ENCODE results near the gene DCAF16. TPM values are rescaled to one million over a fixed set of nuclear protein-coding genes. Genes with fewer than 3 reads are reported as not detected.

Gene DCAF16
- total RNA-seq, 1 donor from 2014 or later = 18.9 TPM

DNA sequence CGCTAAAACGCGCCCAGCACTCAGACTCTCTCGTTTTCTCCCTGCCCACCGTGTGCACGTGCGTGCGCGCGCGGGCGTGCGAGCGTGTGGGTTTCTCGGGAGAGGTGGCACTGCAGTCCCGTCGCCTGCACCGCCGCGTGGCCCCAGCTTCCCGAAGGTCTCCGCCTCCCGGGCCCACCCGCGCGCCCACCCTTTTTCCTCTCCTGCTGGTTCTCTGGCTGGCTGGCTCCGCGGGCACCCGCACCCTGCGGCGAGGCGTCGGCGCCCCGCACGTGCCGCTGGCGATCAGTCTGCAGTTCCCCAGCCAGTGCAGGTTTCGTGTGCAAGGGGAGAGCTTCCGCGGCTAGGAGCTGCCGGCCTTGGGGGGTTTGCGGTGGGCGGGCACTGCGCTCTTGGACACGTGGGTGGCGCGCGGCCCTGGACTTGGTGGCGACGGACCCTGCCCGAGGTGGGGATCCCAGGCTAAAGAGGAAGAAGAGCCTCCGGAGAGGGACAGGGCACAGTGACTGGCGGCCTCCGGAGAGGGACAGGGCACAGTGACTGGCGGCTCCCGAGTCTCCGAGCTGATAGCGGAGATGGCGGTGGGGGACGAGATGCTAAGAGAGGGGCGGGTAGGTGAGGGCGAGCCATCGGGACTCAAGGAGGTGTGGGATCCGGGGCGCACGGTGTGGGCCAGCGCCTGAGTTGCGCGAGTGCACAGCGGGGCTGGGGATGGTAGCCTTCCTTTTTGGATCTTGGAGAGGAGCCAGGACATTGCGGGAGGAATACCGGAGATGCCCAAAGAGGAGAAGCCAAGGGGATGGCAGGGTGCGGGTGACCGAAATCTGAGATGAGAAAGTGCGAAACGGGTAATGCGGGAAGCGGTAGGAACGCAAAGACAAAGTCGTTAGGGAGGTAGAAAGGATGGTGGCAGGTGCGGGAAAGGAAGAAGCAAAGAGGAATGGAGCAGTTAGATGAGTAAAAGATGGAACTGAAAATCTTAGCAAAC is 29.0 kb downstream of the DCAF16 start, which contains the start of gene FAM184B:
Gene FAM184B, minus strand, starts transcription at position 322 of the 988 bp plus-strand sequence. CDS start 322 bp downstream, outside the sequence.
- DNase-seq (ENCODE audit: low read depth) = no peak

DNA sequence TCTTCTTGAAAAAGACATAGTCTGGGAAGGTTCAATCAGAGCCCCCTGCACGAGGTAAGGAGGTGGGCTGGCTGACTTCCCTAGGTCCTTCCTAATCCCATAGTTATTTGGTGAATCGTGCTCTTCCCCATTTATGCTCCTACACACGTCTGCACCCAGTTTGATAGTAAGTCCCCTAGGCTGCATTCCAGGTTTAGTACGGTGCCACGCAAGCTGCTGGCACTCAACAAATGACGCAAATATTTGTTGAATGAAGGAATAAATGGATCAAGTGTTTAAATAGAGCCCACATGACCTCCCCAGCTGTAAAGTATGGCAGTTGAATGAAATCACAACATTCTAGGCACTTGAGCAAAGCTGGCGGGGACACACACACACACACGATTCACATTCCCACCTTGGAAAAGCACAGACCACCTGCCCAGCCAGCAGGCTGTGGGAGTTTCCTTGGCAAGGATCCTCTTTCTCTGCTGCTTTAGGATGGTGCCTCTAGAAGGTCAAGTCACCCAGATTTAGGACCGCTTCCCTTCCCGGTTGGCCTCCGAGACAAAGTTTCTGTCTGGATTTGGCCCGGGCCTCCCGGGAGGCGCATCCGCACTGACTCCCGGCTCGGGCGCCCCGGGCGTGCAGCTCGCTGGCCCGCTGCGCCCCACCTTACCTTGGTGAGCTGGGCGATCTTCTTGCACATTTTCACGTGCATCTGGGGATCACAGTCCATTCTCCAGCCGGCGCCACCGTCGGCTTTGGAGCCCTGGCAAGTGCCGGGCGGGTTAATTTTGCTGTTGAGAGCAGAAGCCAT is 29.9 kb downstream of the DCAF16 start:
- peak; percentile 10 for DNase-seq (ENCODE audit: low read depth)

DNA sequence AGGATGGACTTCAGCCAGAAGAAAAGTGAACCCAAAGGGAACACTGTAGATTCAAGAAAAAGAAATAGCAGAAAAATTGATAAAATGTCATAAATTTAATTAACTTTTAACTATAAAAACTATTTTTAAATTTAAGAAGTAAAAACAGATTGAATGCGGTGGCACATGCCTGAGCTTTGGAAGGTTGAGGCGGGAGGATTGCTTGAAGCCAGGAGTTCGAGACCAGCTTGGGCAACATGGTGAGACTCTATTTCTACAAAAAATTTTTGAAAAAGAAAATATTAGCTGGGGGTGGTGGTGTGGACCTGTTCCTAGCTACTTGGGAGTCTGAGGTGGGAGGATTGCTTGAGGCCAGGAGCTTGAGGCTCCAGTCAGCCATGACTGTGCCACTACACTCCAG is 32.1 kb downstream of the DCAF16 start:
- DNase-seq (ENCODE audit: low read depth) = no peak

GRCh38 chr4:17773135-17773698 is 37.3 kb downstream of the DCAF16 start:
- DNase-seq (ENCODE audit: low read depth) = no peak

DNA sequence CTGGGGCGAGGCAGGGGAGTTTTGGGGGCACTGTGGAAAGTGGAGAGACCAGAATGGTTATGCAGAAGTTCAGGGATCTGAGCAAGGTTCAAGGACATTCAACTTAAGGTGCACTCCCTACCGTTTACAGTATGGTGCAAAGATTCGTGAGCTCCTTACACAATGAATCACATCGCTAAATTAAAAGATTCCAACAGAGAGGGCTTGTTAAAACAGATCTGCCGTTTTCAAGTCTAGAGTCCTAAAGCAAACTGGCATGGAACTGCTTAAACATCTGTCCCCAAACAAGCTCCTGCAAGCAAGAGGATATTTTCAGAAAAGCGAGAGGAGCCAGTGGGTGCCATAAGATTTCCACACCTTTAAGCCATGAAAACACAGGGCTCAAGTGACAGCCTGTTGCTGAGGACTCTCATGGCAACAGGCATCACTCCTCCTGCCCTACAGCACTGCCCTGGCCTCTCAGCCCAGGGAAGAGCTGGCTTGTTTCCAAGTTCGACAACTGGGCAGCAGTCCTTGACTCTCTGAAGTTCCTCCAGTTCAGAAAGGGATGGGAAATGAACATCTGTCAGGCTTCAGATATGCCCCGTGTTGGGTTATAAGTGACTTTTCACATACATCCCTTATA is 39.2 kb downstream of the DCAF16 start:
- DNase-seq (ENCODE audit: low read depth) = no peak

- no peak for DNase-seq (ENCODE audit: low read depth)
Measured at GRCh38 chr4:17770845-17771244, 39.7 kb downstream of the DCAF16 start.

DNA sequence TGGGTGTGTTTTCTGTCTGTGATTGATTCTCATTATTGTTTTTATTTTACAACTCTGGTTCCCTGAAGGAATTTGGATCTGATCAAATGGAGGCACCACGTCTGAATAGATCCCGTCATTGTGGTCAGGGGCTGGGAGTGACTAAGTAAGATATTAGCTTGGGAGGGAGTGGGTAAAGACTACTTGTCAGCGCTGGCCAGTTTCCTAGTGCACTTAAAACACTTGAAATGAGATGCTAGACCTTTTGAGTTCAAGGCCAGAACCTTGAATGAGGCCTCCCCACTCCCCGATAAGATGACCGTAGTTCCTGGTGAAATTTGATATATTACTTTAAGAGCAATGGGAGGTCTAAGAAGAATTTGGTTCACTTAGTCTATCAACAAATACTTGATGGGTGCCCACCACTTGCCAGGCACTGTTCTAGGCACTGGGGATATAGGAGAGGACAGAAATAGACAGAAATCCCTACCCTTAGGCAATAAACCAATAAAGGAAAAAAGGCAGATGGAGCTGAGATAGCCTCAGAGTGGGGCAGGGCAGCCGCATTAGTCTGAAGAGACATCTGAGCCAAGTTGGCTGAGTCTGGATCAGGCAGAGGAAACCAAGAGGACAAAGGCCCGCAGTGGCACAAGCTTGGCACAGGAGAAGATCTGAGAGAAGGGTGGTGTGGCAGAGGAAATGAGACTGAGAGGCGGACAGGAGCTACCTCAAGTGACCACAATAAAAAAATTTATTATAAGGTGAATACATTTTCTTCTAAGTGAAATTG is 41.0 kb downstream of the DCAF16 start:
- no peak for DNase-seq (ENCODE audit: low read depth)

- no peak for DNase-seq (ENCODE audit: low read depth)
Measured at GRCh38 chr4:17766826-17767458, 43.6 kb downstream of the DCAF16 start.

GRCh38 chr4:17765514-17766286 is 44.9 kb downstream of the DCAF16 start:
- DNase-seq (ENCODE audit: low read depth) = no peak

DNA sequence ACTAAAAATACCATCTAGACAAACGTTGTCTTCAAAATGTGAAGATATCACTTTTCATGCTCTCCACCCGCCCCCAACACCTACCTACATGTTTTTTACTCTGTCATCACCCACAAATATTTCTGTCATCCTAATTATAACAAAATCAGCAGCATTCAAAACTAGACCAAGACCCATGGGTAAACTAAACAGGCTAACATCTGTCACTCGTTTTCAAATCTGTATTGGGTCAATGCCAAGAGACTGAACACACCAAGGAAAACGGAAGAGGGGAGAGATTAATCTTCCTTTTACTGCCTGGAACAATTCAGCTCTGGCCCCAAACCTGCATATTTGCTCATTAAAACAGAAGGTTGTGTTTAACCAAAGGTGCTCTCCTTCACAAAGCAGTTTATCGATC is 46.6 kb downstream of the DCAF16 start:
- no peak for DNase-seq (ENCODE audit: low read depth)

- DNase-seq (ENCODE audit: low read depth) = no peak
Measured at GRCh38 chr4:17763416-17763815, 47.1 kb downstream of the DCAF16 start.

DNA sequence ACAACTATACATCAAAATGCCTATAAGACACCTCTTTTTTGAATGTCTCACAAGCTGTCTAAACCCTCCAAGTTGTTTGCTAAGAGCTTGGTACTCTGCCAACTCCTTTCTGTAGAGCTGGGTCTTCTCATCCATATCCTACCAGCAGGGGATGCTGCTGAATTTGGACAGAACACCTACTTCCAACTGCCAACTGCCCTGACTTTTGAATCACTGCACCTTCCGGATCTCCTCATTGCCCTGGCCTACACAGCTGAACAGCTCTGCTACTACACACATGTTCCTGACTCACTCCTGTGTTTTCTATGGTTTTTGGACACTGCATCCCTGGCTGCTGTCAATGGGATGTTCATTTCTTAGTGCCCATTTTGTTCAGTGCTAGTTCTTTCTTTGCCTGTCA is 47.8 kb downstream of the DCAF16 start:
- peak; percentile 60 for DNase-seq (ENCODE audit: low read depth)

GRCh38 chr4:17761062-17761461 is 49.5 kb downstream of the DCAF16 start:
- no peak for DNase-seq (ENCODE audit: low read depth)

- DNase-seq (ENCODE audit: low read depth) = no peak
Measured at GRCh38 chr4:17760626-17761025, 49.9 kb downstream of the DCAF16 start.

DNA sequence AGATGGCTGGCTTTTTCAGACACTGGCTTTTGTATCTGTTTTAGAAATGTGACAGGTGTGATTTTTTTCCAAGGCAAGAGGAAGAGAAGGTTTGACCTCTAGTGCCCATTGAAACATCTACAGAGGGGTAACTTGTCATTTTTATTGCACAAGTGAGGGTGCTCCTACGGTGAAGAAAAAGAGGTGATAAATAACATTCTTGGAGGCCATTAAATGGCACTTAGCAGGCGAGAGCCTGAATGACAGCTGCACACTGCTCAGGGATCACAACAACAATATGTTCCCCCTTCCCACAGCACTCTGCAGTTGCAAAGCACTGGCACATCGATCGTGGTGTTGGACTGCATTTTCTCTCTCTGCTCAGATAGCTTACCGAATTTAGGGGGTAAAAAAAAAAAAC is 52.1 kb downstream of the DCAF16 start:
- no peak for DNase-seq (ENCODE audit: low read depth)

DNA sequence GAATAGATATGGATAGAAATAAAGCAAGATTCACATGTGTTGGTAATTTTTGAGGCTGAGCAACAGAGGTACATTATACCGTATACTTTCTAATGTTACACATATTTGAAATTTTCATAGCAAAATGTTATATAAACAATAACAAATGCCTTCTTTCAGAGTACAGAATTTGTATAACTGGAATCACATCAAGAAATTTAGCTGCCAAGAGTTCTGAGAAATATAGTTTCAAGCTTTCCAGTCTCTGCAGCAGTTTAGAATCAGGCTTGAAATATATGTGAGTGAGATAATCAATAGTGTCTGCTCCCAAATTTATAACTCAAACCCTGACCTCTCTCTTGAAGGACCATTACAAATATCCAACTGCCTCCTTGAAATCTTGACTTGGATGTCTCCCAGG is 52.9 kb downstream of the DCAF16 start:
- no peak for DNase-seq (ENCODE audit: low read depth)

DNA sequence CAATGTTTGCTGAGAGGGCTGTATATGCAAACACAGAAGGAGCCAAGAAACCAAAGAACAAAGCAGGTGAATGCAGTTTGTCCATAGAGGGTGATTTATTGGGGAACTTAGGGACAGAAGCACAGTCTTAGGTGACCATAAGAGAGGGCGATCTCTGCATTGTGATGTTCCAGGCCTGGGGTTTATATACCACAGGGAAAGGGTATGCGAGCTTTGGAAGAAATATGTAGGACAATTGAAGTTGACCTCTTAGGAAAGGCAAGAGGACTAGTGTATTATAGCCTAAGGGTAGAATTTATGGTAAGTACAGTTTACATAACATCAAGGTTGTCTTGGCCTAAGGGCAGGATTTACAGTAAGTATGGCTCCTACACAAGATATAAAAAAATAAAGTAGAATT is 56.9 kb downstream of the DCAF16 start:
- no peak for DNase-seq (ENCODE audit: low read depth)
